Activated CD8-positive, alpha-beta memory T cell treated with anti-CD3 and anti-CD28 coated beads for 48 hours (primary cell): ENCODE data around the gene RNF125.

Experiments
- DNase-seq, 3 experiments: peaks; one replicate each; pipeline ENCODE4 v3.0.0-alpha.2; 2020; ENCODE audit warnings: low read depth in 2 of 3, low spot score in 2 of 3

RNF125 gene

GRCh38 chr18:32021756-32022564, 3.3 kb downstream of the RNF125 start:
- DNase-seq: no peak

- DNase-seq: no peak
Measured at GRCh38 chr18:32025744-32026143, 7.1 kb downstream of the RNF125 start.

GRCh38 chr18:32026491-32027086, 8.0 kb downstream of the RNF125 start:
- DNase-seq: no peak

GRCh38 chr18:32029558-32029957, 10.9 kb downstream of the RNF125 start:
- DNase-seq: no peak

GRCh38 chr18:32032609-32033008, 14.0 kb downstream of the RNF125 start:
- DNase-seq: no peak

GRCh38 chr18:32036506-32037180, 18.0 kb downstream of the RNF125 start:
- DNase-seq: no peak

- DNase-seq: no peak
Measured at GRCh38 chr18:32037616-32038015, 19.0 kb downstream of the RNF125 start.

GRCh38 chr18:32040936-32041335, 22.3 kb downstream of the RNF125 start:
- DNase-seq: no peak

- DNase-seq: no peak
Measured at GRCh38 chr18:32042337-32042736, 23.7 kb downstream of the RNF125 start.

GRCh38 chr18:32048507-32049091, 30.0 kb downstream of the RNF125 start:
- DNase-seq: no peak

GRCh38 chr18:32049393-32050171, 31.0 kb downstream of the RNF125 start:
- no peak for DNase-seq

- no peak for DNase-seq
Measured at GRCh38 chr18:32056613-32057358, 38.2 kb downstream of the RNF125 start.

- no peak for DNase-seq
Measured at GRCh38 chr18:32057624-32058165, 39.1 kb downstream of the RNF125 start.

- no peak for DNase-seq
Measured at GRCh38 chr18:32060026-32060425, 41.4 kb downstream of the RNF125 start.

GRCh38 chr18:32067375-32068167, 48.9 kb downstream of the RNF125 start:
- no peak for DNase-seq

GRCh38 chr18:32072321-32072720, 53.7 kb downstream of the RNF125 start:
- DNase-seq: no peak

- no peak for DNase-seq
Measured at GRCh38 chr18:32074206-32074605, 55.6 kb downstream of the RNF125 start.

- DNase-seq: no peak
Measured at GRCh38 chr18:32078845-32079244, 60.2 kb downstream of the RNF125 start.

- DNase-seq: no peak
Measured at GRCh38 chr18:32081881-32082280, 63.3 kb downstream of the RNF125 start.
